ENCODE measurements around the gene RPS3A.
"Not testable (repeated sequence)": the region's sequence is repeated elsewhere in the genome, so short reads cannot be mapped to it uniquely, and the experiment has no call there.

Gene RPS3A

GRCh38 chr4:151114986-151115385 lies 15.6 kb downstream of the RPS3A start:
- no peak for DNase-seq

GRCh38 chr4:151117371-151117962 lies 18.0 kb downstream of the RPS3A start:
- peak in 37 of 58 donors; percentile 2 to 61 (median 19) for DNase-seq

- no peak for DNase-seq
Observed at GRCh38 chr4:151129796-151130195, 30.4 kb downstream of the RPS3A start.

GRCh38 chr4:151133311-151133710 lies 33.9 kb downstream of the RPS3A start:
- no peak for DNase-seq

GRCh38 chr4:151136048-151136447 lies 36.6 kb downstream of the RPS3A start:
- not testable (repeated sequence) for DNase-seq

GRCh38 chr4:151139814-151140213 lies 40.4 kb downstream of the RPS3A start:
- DNase-seq, result no peak

- no peak for DNase-seq
Observed at GRCh38 chr4:151142758-151143157, 43.3 kb downstream of the RPS3A start.

GRCh38 chr4:151143162-151143561 lies 43.7 kb downstream of the RPS3A start:
- DNase-seq, result peak in 6 of 58 donors; percentile 0 to 40 (median 2)

- no peak for DNase-seq
Observed at GRCh38 chr4:151143811-151144210, 44.4 kb downstream of the RPS3A start.

- no peak for DNase-seq
Observed at GRCh38 chr4:151144329-151145072, 45.1 kb downstream of the RPS3A start.

GRCh38 chr4:151147000-151147399 lies 47.6 kb downstream of the RPS3A start:
- DNase-seq, result no peak

- no peak for DNase-seq
Observed at GRCh38 chr4:151148261-151148660, 48.8 kb downstream of the RPS3A start.

- DNase-seq, result no peak
Observed at GRCh38 chr4:151150821-151151580, 51.6 kb downstream of the RPS3A start.

- DNase-seq, result no peak
Observed at GRCh38 chr4:151152028-151152427, 52.6 kb downstream of the RPS3A start.

GRCh38 chr4:151153585-151153984 lies 54.2 kb downstream of the RPS3A start:
- no peak for DNase-seq

Measured in anterior cingulate cortex (tissue), 58 donors.